Transverse colon (tissue), 4 donors: ENCODE data around the gene CELSR1.

Experiments used
- POLR2AphosphoS5 ChIP-seq, 3 donors: sonication (generic); formaldehyde crosslinking; IDR thresholded peaks; one replicate each; pipeline ENCODE4 v1.6.1; 2016; ENCODE audit warnings: antibody characterized with exemption in 3 of 3
- TF ChIP-seq, protein P1 (sequence below), 5 experiments: fragments of 200-600 bp in 3 of 5; fragments of 450-650 bp in 2 of 5; sonication (generic) in 3 of 5; IDR thresholded peaks; 1 replicate in 2 of 5; 2 replicates in 3 of 5; pipeline ENCODE4 v1.5.1; 2016 to 2017; ENCODE audit warnings: antibody characterized with exemption in 5 of 5, inconsistent platforms in 3 of 5, mild to moderate bottlenecking in 2 of 5, moderate library complexity in 1 of 5

DNA sequence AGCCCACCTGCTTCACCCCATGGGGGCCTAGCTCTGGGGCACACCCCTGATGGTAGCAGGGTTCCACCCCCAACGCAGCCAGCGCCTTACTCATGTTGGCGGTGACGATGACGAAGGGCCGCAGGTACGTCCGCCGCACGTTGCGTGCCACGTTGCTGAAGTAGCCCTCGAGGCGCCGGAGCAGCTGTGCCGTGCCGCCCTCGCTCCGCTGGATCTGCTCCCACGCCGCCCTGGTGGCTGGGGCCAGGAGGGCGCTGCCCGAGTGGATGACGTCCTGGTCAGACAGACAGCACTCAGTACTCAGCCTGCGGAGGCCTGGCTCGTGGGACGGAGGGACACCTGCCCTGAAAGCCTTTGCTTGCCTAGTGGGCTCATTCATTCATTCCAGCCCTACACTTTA is 151.1 kb downstream of the CELSR1 start:
- TF ChIP-seq, protein P1, sequence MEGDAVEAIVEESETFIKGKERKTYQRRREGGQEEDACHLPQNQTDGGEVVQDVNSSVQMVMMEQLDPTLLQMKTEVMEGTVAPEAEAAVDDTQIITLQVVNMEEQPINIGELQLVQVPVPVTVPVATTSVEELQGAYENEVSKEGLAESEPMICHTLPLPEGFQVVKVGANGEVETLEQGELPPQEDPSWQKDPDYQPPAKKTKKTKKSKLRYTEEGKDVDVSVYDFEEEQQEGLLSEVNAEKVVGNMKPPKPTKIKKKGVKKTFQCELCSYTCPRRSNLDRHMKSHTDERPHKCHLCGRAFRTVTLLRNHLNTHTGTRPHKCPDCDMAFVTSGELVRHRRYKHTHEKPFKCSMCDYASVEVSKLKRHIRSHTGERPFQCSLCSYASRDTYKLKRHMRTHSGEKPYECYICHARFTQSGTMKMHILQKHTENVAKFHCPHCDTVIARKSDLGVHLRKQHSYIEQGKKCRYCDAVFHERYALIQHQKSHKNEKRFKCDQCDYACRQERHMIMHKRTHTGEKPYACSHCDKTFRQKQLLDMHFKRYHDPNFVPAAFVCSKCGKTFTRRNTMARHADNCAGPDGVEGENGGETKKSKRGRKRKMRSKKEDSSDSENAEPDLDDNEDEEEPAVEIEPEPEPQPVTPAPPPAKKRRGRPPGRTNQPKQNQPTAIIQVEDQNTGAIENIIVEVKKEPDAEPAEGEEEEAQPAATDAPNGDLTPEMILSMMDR (IDR thresholded peaks at IDR 0.05) = no peak
- no peak for TF ChIP-seq POLR2AphosphoS5 (IDR thresholded peaks at IDR 0.05)
